ENCODE data around the gene LAS1L. TPM values are rescaled to one million over a fixed set of nuclear protein-coding genes. Genes with fewer than 3 reads are reported as not detected.
A peak's percentile ranks its signal among the peaks of the same experiment; 100 is the strongest.

The LAS1L gene
- total RNA-seq, 4 donors from 2014 or later: 30.6 to 35.0 (median 32.3) TPM

DNA sequence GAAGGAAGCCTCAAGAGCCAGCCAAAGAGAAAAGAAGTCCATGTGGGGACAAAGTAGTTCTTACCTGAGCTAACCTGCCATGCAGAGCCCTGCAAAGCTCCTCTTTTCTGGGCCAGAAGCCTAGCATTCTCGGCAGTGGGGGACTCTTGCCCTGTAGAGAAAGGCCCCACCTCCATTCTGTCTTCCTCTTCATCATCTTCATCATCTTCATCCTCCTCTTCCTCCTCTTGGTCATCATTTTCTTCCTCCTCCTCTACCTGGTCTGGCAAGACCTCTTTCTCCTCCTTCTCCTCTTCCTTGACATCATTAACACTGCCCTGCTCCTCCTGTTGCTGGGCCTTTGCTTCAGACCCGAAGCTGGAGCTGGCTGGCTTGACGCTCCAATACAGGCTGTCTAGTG lies 16.7 kb downstream of the LAS1L start:
- TF ChIP-seq EP300 (IDR thresholded peaks at IDR 0.05) (no peak), POLR2A (IDR thresholded peaks at IDR 0.05) (no peak)
- TF ChIP-seq, protein P1, sequence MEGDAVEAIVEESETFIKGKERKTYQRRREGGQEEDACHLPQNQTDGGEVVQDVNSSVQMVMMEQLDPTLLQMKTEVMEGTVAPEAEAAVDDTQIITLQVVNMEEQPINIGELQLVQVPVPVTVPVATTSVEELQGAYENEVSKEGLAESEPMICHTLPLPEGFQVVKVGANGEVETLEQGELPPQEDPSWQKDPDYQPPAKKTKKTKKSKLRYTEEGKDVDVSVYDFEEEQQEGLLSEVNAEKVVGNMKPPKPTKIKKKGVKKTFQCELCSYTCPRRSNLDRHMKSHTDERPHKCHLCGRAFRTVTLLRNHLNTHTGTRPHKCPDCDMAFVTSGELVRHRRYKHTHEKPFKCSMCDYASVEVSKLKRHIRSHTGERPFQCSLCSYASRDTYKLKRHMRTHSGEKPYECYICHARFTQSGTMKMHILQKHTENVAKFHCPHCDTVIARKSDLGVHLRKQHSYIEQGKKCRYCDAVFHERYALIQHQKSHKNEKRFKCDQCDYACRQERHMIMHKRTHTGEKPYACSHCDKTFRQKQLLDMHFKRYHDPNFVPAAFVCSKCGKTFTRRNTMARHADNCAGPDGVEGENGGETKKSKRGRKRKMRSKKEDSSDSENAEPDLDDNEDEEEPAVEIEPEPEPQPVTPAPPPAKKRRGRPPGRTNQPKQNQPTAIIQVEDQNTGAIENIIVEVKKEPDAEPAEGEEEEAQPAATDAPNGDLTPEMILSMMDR (IDR thresholded peaks at IDR 0.05): no peak
- no peaks in the 10 kb centered on the region for H3K27me3 ChIP-seq
- H3K4me3 ChIP-seq: no peak overlapping the region
- peaks cover 0 to 64% (median 0%) of the 10 kb centered on the region in 3 donors for H3K36me3 ChIP-seq
- no peaks in the 10 kb centered on the region for H3K4me1 ChIP-seq
- no peak for DNase-seq (ENCODE audit: low spot score in 2 of 2)
- no peaks in the 10 kb centered on the region for H3K9me3 ChIP-seq
- no peak overlapping the region for H3K27ac ChIP-seq
- 83 to 91% methylated on average over 3 of the region's 3 CpGs for WGBS, 2 donors

DNA sequence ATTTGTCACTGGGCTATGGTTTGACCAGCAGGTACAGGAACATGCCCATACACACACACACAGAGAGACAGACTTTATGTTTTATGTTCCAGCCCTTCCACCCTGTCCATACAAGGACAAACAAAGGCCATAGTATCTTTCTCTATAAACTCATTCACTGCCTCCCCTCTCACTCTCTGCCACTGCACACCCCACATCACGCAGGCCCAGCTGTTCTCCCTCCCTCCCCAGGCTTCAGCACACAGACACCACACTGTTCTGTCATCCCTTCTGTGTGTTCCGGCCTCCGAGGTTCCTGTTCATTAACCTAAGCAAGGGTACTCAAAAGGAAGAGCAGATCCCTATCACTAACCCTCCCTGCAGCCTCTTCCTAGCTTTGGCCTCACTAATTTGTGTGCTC lies 17.8 kb downstream of the LAS1L start:
- H3K36me3 ChIP-seq: peaks cover 0 to 64% (median 0%) of the 10 kb centered on the region in 3 donors
- 37 to 74% methylated on average over 3 of the region's 3 CpGs for WGBS, 2 donors
- H3K4me3 ChIP-seq: no peak overlapping the region

DNA sequence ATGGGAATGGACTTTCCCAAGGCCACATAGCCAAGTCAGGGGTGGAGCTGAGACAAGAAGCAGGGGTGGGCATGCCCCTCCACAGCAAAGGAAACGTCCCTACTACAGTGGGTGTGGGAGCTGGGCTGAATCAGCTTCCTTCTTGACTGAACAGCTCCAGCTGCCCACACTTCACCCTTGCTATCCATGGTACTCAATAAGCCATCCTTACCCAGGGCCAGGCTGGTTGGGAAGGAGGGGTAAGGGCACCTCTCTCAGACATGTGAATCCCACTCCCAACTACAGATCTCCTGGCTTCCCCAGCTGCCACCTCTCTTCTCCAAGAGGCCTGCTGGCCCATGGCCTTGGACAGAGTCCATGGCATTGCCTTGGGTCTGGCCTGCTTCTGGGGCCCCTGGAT lies 21.0 kb downstream of the LAS1L start:
- WGBS, 2 donors: 0 to 8% methylated on average over 1 of the region's 1 CpG
- Histone ChIP-seq H3K36me3 (peaks cover 0 to 49% (median 0%) of the 10 kb centered on the region in 3 donors), H3K4me1 (no peaks in the 10 kb centered on the region), H3K27me3 (peaks cover 0 to 7% of the 10 kb centered on the region in 2 donors), H3K9me3 (no peaks in the 10 kb centered on the region), H3K27ac (no peak overlapping the region), H3K4me3 (no peak overlapping the region)
- TF ChIP-seq EP300 (IDR thresholded peaks at IDR 0.05) (no peak), POLR2A (IDR thresholded peaks at IDR 0.05) (no peak)
- TF ChIP-seq, protein P1 (IDR thresholded peaks at IDR 0.05): no peak
- DNase-seq (ENCODE audit: low spot score in 2 of 2): no peak

More for the DNA sequence above, 17.8 kb downstream of the LAS1L start:
- Histone ChIP-seq H3K27me3 (no peaks in the 10 kb centered on the region), H3K27ac (peak overlapping the region in 1 of 4 donors; percentile 28), H3K9me3 (no peaks in the 10 kb centered on the region), H3K4me1 (no peaks in the 10 kb centered on the region)
- TF ChIP-seq EP300 (IDR thresholded peaks at IDR 0.05) (no peak), POLR2A (IDR thresholded peaks at IDR 0.05) (no peak)
- TF ChIP-seq, protein P1 (IDR thresholded peaks at IDR 0.05): no peak
- no peak for DNase-seq (ENCODE audit: low spot score in 2 of 2)

DNA sequence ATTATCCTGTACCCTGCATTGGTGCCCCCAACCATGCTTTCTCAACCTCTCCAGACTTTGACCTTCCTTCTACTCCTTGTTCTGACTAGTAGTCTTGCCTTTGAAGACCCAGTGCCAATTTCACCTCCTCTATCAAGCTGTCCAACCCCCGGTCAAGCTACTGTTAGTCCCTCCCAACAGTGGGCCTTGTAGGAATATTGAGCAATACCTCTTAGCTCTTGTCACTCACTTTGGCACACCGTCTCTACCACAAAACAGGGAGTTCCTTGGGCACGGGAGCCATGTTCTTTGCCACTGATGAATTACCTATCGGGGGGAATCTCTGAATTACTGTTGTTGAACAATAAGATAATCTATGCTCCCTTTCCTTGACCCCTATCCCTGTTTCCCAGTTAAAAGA lies 25.2 kb downstream of the LAS1L start:
- Histone ChIP-seq H3K4me1 (no peaks in the 10 kb centered on the region), H3K36me3 (peaks cover 0 to 42% (median 0%) of the 10 kb centered on the region in 3 donors), H3K27ac (no peak overlapping the region), H3K4me3 (no peak overlapping the region), H3K27me3 (peaks cover 0 to 7% of the 10 kb centered on the region in 2 donors), H3K9me3 (no peaks in the 10 kb centered on the region)
- WGBS, 2 donors: 88 to 92% methylated on average over 4 of the region's 4 CpGs
- no peak for DNase-seq (ENCODE audit: low spot score in 2 of 2)
- TF ChIP-seq EP300 (IDR thresholded peaks at IDR 0.05) (no peak), POLR2A (IDR thresholded peaks at IDR 0.05) (no peak)
- TF ChIP-seq, protein P1 (IDR thresholded peaks at IDR 0.05): no peak

DNA sequence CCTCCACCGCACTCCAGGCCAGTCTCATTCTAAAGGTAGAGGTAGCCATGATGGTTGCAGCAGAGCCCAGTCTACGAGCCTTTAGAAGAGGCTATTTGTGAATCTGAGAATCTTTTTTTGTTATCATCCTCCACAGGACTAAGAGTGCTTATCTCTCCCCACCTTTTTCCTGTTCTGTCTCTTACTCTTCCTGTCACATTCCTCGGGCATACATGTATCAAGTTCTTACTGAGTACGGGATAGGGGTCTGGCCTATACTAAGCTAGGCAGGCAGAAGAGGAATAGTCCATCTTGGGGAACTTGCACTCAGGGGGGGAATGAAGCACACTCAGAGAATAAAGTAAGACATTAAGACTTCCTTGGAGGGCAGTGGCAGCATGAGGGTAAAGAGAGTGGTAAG lies 25.7 kb downstream of the LAS1L start:
- Histone ChIP-seq H3K27me3 (peaks cover 0 to 7% of the 10 kb centered on the region in 2 donors), H3K36me3 (peaks cover 0 to 37% (median 0%) of the 10 kb centered on the region in 3 donors), H3K27ac (no peak overlapping the region), H3K9me3 (no peaks in the 10 kb centered on the region), H3K4me3 (no peak overlapping the region), H3K4me1 (no peaks in the 10 kb centered on the region)
- no peak for DNase-seq (ENCODE audit: low spot score in 2 of 2)
- TF ChIP-seq, protein P1 (IDR thresholded peaks at IDR 0.05): no peak
- no peak for TF ChIP-seq EP300 (IDR thresholded peaks at IDR 0.05)
- WGBS, 2 donors: 81 to 92% methylated on average over 4 of the region's 4 CpGs

Measured in tibial nerve (tissue), 4 donors.